Spleen (tissue), 7 donors: ENCODE data around the gene KRTDAP.

ENCODE experiments used
- CTCF ChIP-seq, 11 experiments: fragments of 200-600 bp in 7 of 11; fragments of 450-650 bp in 4 of 11; sonication (generic) in 4 of 11; IDR thresholded peaks in 8 of 11; conservative IDR thresholded peaks in 3 of 11; 1 replicate in 7 of 11; 2 replicates in 4 of 11; pipeline versions ENCODE4 v1.4.0 to v1.8.0; 2016 to 2021; ENCODE audit warnings: antibody characterized with exemption in 11 of 11, inconsistent platforms in 4 of 11, mild to moderate bottlenecking in 1 of 11
- POLR2AphosphoS5 ChIP-seq, 3 donors: sonication (generic); formaldehyde crosslinking; IDR thresholded peaks; one replicate each; pipeline ENCODE4 v1.5.1; 2017; ENCODE audit warnings: antibody characterized with exemption in 3 of 3
- donor health status: DM: no; HTN: no; CAD: no; lungs with moderate emphysema.
- donor health status: DM: no; HTN: no; CAD: no.
- donor health status: DM: no; HTN: no; CAD: no.

GRCh38 chr19:35439921-35440320 lies 50.3 kb downstream of the KRTDAP start:
- TF ChIP-seq CTCF (IDR thresholded peaks at IDR 0.05 in 8 of 11, conservative IDR thresholded peaks at IDR 0.05 in 3 of 11), result no peak
- TF ChIP-seq POLR2AphosphoS5 (IDR thresholded peaks at IDR 0.05), result no peak
